IPS-18a (cell line): ENCODE data around the gene NTM.

ENCODE experiments used
- H3K27ac ChIP-seq: one replicate; pipeline ENCODE4 v1.5.1; 2013; ENCODE audit warnings: low read length
- H3K27me3 ChIP-seq: one replicate; pipeline ENCODE4 v1.6.1; 2013; ENCODE audit warnings: mild to moderate bottlenecking, low read length; ENCODE audit not compliant: control insufficient read depth, insufficient read depth
- H3K36me3 ChIP-seq: one replicate; pipeline ENCODE4 v1.6.1; 2013; ENCODE audit warnings: low read depth, low read length; ENCODE audit not compliant: control insufficient read depth
- H3K4me1 ChIP-seq: one replicate; pipeline ENCODE4 v1.6.1; 2013; ENCODE audit warnings: low read depth, low read length; ENCODE audit not compliant: control insufficient read depth
- H3K4me3 ChIP-seq: one replicate; pipeline ENCODE4 v1.5.1; 2013; ENCODE audit warnings: low read length
- H3K9ac ChIP-seq: one replicate; pipeline ENCODE4 v1.6.1; 2013; ENCODE audit warnings: mild to moderate bottlenecking, low read length, moderate library complexity
- H3K9me3 ChIP-seq: one replicate; pipeline ENCODE4 v1.6.1; 2013; ENCODE audit warnings: low read depth, low read length; ENCODE audit not compliant: control insufficient read depth

The NTM gene

DNA sequence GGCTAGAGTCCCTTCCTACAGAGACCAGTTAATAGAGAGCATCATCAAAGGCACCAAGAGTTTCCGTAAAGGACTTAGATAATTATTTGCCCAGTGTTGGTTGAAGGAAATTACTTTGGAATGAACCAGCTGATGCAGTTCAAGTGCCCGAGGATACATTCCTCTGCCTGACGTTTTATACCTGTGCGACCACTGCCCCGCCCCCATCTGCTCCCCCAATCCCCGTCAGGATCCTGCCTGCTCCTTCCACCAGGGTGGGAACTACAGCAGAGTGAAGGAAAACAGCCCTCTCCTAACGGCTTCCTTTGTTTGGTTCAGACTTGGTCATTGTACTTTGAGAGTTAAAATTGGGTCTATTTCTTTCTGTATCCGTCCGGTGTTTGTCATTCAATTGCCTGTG is 761.5 kb downstream of the NTM start:
- no peaks in the 10 kb centered on the region for H3K27me3 ChIP-seq
- no peaks in the 10 kb centered on the region for H3K9me3 ChIP-seq
- no peak overlapping the region for H3K4me3 ChIP-seq
- H3K36me3 ChIP-seq: no peaks in the 10 kb centered on the region
- peaks cover 13% of the 10 kb centered on the region for H3K4me1 ChIP-seq
- H3K9ac ChIP-seq: no peak overlapping the region
- H3K27ac ChIP-seq: no peak overlapping the region

DNA sequence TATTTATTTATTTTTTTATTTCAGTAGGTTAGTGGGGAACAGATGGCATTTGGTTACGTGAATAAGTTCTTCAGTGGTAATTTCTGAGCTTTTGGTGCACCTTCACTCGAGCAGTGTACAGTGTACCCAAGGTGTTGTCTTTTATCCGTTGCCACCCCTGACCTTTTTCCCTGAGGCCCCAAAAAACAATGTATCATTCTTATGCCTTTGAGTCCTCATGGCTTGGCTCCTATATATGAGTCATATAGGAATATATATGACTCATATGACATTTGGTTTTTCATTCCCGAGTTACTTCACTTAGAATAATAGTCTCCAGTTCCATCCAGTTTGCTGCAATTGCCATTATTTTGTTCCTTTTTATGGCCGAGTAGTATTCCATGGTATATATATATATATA is 763.9 kb downstream of the NTM start:
- Histone ChIP-seq H3K27me3 (no peaks in the 10 kb centered on the region), H3K4me3 (no peak overlapping the region), H3K27ac (no peak overlapping the region), H3K4me1 (peaks cover 13% of the 10 kb centered on the region), H3K9me3 (no peaks in the 10 kb centered on the region), H3K9ac (no peak overlapping the region), H3K36me3 (no peaks in the 10 kb centered on the region)

DNA sequence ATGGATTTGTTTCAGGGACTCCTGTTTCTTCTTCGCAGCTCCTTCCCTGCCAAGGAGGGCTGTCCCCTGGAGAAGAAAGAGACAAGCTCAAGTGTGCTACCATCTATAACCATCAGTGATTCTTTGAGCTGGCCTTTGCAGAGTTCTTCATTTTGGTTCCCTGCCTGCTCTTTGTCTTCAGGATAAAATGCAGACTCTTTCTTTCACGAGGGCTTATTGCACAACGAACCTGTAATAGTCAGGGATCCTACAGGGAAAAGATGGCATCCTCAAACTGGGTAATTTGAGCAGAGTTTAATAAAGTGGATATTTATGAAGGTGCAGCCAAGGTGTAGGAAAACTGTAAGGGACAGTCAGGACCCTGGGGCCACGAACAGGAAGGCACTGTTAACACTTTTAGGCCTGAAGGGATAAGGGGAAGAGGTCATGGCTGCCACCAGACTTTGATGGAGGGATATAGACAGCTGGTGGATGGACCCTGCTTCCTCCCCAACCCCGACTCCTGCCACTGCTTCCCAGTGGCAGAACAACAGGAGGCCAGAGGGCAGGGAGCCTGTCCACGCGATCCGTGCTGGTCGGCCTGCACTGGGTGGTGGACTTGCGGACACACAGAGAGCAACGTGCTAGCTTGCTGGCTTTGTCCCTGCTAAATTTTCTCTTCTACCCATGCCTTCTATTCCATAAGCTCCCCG is 767.0 kb downstream of the NTM start:
- H3K4me3 ChIP-seq: no peak overlapping the region
- H3K27ac ChIP-seq: no peak overlapping the region
- H3K27me3 ChIP-seq: no peaks in the 10 kb centered on the region
- H3K9me3 ChIP-seq: no peaks in the 10 kb centered on the region
- no peak overlapping the region for H3K9ac ChIP-seq
- peaks cover 1% of the 10 kb centered on the region for H3K4me1 ChIP-seq
- H3K36me3 ChIP-seq: no peaks in the 10 kb centered on the region

DNA sequence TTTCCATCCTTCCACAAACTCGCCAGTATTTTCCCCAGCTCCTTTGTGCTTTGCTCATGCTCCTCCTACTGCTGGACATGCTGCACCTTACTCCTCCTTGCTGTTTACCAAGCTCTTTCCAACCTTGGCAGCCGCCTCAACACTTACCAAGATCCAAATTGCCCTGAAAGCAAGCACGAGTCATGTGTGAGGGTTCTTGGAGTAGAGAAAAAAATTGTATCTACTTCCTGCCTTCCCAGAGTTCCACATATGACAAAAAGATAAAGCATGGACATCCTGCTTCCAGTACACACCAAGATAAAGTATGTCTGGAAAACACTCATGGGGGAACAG is 767.5 kb downstream of the NTM start:
- Histone ChIP-seq H3K4me3 (no peak overlapping the region), H3K36me3 (no peaks in the 10 kb centered on the region), H3K27ac (no peak overlapping the region), H3K9ac (no peak overlapping the region), H3K9me3 (no peaks in the 10 kb centered on the region), H3K27me3 (no peaks in the 10 kb centered on the region), H3K4me1 (no peaks in the 10 kb centered on the region)

DNA sequence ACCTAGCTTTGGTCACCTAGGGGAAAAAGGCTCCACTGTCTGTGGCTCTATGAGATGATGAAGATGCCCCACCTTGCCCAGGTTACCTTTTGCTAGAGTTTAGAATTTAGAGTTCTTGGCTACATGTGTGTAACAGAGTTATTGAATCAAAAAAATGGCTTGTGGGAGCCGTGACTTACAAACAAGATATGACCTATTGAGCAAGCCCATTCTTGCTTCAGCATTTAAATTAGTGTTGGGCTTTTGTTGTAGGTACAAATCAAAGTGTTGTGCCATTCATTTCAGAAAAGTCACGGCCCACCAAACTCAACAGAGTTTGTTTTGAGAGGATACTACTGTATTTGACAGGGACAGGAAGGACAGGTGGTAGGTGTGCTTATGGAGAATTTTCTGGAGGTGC is 768.8 kb downstream of the NTM start:
- Histone ChIP-seq H3K9me3 (no peaks in the 10 kb centered on the region), H3K36me3 (no peaks in the 10 kb centered on the region), H3K27ac (no peak overlapping the region), H3K9ac (no peak overlapping the region), H3K27me3 (no peaks in the 10 kb centered on the region), H3K4me1 (no peaks in the 10 kb centered on the region), H3K4me3 (no peak overlapping the region)

DNA sequence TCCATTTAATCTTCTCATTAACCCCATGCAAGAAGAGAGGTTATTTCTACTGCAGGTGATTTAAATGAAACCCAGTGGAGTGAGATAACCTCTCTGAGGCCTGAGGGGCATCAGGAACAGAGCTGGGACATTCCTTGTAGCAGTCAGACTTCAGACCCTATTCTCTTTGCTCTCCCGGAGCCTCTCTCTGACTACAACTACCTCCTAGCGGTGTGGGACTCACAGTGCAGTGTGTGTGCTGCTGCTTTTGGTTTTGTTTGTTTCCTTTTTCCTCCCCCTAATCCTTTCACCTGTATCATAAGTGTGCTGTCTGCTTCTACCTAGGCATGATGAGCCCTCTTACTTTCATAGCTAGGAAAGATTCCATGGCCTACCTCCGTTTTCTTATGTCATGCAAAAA is 769.6 kb downstream of the NTM start:
- H3K9ac ChIP-seq: no peak overlapping the region
- H3K27ac ChIP-seq: no peak overlapping the region
- no peak overlapping the region for H3K4me3 ChIP-seq
- H3K4me1 ChIP-seq: no peaks in the 10 kb centered on the region
- no peaks in the 10 kb centered on the region for H3K9me3 ChIP-seq
- no peaks in the 10 kb centered on the region for H3K36me3 ChIP-seq
- no peaks in the 10 kb centered on the region for H3K27me3 ChIP-seq

DNA sequence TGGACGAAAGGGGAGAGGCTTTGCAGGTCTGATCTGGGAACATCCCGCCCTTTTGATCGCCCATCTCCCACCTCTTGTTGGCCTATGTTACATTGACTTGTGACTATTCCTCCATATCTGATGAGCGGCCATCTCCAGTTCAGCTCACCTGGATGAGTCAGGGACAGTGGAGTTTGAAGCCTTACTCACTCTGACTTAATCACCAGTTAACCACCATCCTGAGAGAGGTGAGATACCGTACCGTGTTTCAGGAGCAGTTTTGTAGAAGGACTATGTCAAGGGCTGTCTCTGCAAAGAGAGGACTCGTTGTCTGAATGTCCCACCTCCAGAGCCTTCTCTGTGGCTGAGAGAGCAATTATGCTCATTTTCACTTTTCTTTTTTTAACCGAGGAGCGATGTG is 771.7 kb downstream of the NTM start:
- Histone ChIP-seq H3K36me3 (no peaks in the 10 kb centered on the region), H3K4me1 (no peaks in the 10 kb centered on the region), H3K27ac (no peak overlapping the region), H3K27me3 (no peaks in the 10 kb centered on the region), H3K9me3 (no peaks in the 10 kb centered on the region), H3K4me3 (no peak overlapping the region), H3K9ac (no peak overlapping the region)

DNA sequence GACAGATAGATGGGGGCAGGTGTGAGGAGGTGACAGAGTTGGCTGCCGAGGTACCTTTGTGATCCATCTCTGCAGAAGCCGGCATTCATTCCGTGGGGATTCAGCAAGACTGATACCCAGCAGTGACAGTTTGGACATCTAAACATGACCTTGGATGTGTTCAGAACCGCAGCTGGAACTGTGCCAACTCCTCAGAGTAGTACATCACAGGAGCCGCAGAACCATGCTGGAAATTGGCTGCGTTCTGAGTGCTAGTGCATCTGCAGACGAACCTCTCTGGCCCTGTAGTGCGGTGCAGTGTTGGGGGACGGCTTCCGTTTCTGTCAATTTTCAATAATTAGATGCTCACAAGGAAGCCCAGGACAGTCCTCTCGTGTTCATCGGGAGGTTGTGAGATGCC is 772.1 kb downstream of the NTM start:
- no peaks in the 10 kb centered on the region for H3K36me3 ChIP-seq
- H3K9me3 ChIP-seq: no peaks in the 10 kb centered on the region
- no peaks in the 10 kb centered on the region for H3K4me1 ChIP-seq
- H3K27ac ChIP-seq: no peak overlapping the region
- H3K27me3 ChIP-seq: no peaks in the 10 kb centered on the region
- H3K9ac ChIP-seq: no peak overlapping the region
- no peak overlapping the region for H3K4me3 ChIP-seq

DNA sequence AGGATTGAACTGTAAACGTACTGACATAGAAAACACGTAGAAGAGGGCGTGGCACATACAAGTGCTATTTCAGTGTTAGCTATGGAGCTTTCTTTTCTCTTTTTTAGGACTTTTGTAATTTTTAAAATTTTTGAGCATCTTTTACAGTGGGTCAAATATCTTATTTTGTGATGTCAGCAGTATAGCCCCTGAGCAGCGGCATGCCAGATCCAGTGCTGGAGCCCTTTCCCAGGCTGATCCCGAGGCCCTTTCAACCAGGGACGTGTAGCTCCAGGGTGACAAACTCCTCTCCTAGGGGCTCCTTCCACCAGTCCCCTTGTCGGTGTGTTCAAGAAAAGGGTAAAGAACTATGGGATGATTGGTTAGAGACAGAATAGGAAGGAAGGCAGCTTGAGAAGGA is 777.0 kb downstream of the NTM start:
- Histone ChIP-seq H3K9ac (no peak overlapping the region), H3K9me3 (no peaks in the 10 kb centered on the region), H3K27me3 (no peaks in the 10 kb centered on the region), H3K4me1 (peaks cover 3% of the 10 kb centered on the region), H3K27ac (no peak overlapping the region), H3K36me3 (no peaks in the 10 kb centered on the region), H3K4me3 (no peak overlapping the region)

DNA sequence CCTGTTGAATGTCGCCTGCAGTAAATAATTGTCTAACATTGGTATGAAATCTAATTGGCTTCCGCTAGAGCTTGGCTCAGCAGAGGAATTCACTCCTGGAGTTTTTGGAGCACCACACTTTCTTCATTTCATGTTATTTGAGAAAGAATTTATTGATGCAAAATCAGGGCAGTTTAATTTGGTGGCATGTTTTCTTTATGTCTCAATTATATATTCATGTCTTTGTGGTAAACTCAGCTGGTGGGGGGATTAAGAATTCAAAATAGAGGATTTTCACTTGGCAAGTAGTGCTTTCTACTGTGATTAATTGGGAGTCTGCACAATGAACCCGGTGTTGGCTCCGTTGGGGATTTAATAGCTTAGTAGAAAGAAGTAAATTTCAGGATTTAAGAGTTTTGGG is 784.4 kb downstream of the NTM start:
- Histone ChIP-seq H3K4me1 (peaks cover 3% of the 10 kb centered on the region), H3K9me3 (no peaks in the 10 kb centered on the region), H3K4me3 (no peak overlapping the region), H3K27ac (no peak overlapping the region), H3K9ac (no peak overlapping the region), H3K36me3 (no peaks in the 10 kb centered on the region), H3K27me3 (no peaks in the 10 kb centered on the region)

DNA sequence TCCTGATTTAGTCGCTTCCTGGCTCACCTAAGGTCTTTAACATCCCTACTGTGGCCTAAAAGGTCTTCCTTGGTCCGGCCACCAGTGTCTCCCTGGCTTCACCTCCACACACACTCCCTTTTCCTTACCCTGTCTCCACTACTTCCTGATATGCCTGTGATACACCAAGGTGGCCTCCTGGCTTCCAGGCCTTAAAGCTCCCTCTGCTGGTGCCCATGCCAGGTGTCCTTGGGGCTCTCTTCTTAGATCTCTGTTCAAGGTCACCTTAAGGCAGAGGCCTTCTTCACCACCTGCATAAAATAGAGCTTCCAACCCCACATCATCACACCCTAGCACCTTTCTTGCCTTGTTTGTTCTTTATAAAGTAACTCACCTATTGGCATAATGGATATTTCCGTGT is 787.7 kb downstream of the NTM start:
- H3K4me3 ChIP-seq: no peak overlapping the region
- no peaks in the 10 kb centered on the region for H3K36me3 ChIP-seq
- no peaks in the 10 kb centered on the region for H3K4me1 ChIP-seq
- H3K27me3 ChIP-seq: no peaks in the 10 kb centered on the region
- H3K27ac ChIP-seq: no peak overlapping the region
- no peaks in the 10 kb centered on the region for H3K9me3 ChIP-seq
- H3K9ac ChIP-seq: no peak overlapping the region

DNA sequence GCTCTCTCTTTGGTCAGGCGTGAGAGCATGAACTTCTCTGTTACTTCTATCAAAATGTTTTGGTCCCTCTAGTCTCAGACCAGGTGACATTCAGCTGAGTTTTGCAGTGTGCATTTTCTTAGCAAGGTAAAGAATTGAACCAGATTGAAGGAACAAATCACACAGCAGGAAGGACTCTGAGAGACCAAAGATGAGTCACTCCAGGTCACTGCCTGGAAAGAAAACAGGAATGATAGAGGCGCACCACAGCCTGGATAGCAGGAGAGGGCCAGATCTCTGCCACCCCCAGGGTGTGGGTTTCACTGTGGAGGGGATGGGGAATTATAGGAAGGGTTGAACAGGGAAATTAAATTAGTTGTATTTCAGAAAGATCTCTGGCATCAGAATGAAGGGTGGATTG is 788.3 kb downstream of the NTM start:
- Histone ChIP-seq H3K4me1 (no peaks in the 10 kb centered on the region), H3K9me3 (no peaks in the 10 kb centered on the region), H3K9ac (no peak overlapping the region), H3K4me3 (no peak overlapping the region), H3K27me3 (no peaks in the 10 kb centered on the region), H3K27ac (no peak overlapping the region), H3K36me3 (no peaks in the 10 kb centered on the region)
